ENCODE results near the gene SMAD9. TPM values are rescaled to one million over a fixed set of nuclear protein-coding genes. Genes with fewer than 3 reads are reported as not detected.

Gene SMAD9
- total RNA-seq, 2 experiments from 2014 or later: not detected

DNA sequence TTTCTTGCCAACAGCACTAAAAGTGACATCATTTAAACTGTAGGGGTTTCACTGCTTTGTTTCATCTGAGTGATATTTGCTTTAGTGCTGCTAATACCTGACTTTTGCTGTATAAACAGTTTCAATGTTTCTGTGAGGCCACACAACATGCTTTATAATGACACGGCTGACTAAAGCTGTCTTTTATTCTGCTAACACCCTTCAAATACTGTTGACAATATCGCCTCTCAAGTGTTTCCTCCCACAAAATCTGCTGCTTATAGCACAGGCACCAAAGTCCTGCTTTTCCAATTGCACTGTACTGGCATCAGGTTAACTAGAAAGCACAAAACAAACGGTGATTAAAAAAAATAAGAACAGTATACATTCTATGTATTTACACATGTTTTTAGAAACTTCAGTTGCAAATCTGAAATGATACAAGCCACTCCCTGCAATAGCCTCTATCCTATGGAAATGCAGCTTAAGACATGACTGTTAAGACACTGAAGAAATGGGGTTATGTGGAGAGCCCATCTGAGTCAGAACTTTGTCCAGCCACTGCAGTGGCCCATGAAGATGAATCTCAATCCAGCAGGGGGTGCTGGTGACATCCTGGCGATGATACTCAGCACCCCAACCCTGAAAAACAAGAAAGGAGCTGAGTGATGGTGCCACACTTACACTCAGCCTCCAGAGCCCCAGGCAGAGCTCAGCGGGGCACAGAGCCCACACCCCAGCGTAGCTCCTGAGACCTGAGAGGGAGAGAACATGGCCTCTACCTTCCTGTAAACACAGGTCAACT lies 71.6 kb downstream of the SMAD9 start:
- CTCF ChIA-PET: no interaction called here
- Histone ChIP-seq H3K4me3 (ENCODE audit: low read length) (no peak overlapping the region), H3K4me1 (ENCODE audit: insufficient read depth, low read length) (no peaks in the 10 kb centered on the region), H3K36me3 (ENCODE audit: insufficient read depth, low read length) (no peaks in the 10 kb centered on the region), H3K27me3 (ENCODE audit: control insufficient read depth in 1 of 2, insufficient read depth in 2 of 2, low read length in 2 of 2) (peaks cover 3 to 4% of the 10 kb centered on the region in 2 experiments), H3K27ac (ENCODE audit: low read depth in 1 of 2, low read length in 2 of 2) (no peak overlapping the region), H3K9me3 (ENCODE audit: control insufficient read depth in 1 of 2, insufficient read depth in 1 of 2, low read length in 2 of 2) (no peaks in the 10 kb centered on the region)
- no peaks in the 10 kb centered on the region for H3K36me3 Mint-ChIP-seq (ENCODE audit: low read depth)
- H3K4me1 Mint-ChIP-seq (ENCODE audit: low read depth): no peaks in the 10 kb centered on the region
- intact Hi-C loops (cut with DNase I, micrococcal nuclease): no loop called here
- no peak for ATAC-seq (ENCODE audit: poor library complexity)
- H3K9me3 Mint-ChIP-seq: no peaks in the 10 kb centered on the region
- POLR2A ChIA-PET: no interaction called here
- no peak overlapping the region for H3K4me3 Mint-ChIP-seq
- peaks cover 8% of the 10 kb centered on the region for H3K27me3 Mint-ChIP-seq
- DNase-seq: peak in 1 of 14 experiments; percentile 11
- TF ChIP-seq, protein P1, sequence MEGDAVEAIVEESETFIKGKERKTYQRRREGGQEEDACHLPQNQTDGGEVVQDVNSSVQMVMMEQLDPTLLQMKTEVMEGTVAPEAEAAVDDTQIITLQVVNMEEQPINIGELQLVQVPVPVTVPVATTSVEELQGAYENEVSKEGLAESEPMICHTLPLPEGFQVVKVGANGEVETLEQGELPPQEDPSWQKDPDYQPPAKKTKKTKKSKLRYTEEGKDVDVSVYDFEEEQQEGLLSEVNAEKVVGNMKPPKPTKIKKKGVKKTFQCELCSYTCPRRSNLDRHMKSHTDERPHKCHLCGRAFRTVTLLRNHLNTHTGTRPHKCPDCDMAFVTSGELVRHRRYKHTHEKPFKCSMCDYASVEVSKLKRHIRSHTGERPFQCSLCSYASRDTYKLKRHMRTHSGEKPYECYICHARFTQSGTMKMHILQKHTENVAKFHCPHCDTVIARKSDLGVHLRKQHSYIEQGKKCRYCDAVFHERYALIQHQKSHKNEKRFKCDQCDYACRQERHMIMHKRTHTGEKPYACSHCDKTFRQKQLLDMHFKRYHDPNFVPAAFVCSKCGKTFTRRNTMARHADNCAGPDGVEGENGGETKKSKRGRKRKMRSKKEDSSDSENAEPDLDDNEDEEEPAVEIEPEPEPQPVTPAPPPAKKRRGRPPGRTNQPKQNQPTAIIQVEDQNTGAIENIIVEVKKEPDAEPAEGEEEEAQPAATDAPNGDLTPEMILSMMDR (IDR thresholded peaks at IDR 0.05): no peak
- H3K27ac Mint-ChIP-seq: no peak overlapping the region

DNA sequence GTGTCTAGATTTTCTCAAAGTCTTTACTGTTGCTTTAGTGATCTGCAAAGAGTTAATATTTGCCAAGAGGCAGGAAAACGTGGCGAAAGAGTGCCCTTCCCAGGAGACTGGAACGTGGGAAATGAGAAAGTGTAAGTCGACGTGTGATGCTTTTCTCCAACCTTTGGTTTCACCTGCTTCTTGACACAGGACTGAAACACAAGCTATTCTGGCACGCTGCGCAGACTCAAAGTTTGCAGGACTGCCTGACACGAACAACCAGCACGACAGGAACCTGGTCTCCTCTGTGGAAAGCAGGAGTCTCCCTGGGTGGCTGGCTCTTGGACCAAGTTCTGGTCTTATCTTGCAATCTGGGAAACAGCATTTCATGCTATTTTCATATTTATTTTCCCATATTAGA lies 72.4 kb downstream of the SMAD9 start:
- TF ChIP-seq, protein P1 (IDR thresholded peaks at IDR 0.05): no peak
- no peaks in the 10 kb centered on the region for H3K4me1 Mint-ChIP-seq (ENCODE audit: low read depth)
- H3K4me3 Mint-ChIP-seq: no peak overlapping the region
- no peaks in the 10 kb centered on the region for H3K9me3 Mint-ChIP-seq
- H3K36me3 ChIP-seq (ENCODE audit: insufficient read depth, low read length): no peaks in the 10 kb centered on the region
- no peaks in the 10 kb centered on the region for H3K4me1 ChIP-seq (ENCODE audit: insufficient read depth, low read length)
- no peak overlapping the region for H3K27ac ChIP-seq (ENCODE audit: low read depth in 1 of 2, low read length in 2 of 2)
- no peaks in the 10 kb centered on the region for H3K9me3 ChIP-seq (ENCODE audit: control insufficient read depth in 1 of 2, insufficient read depth in 1 of 2, low read length in 2 of 2)
- no peak overlapping the region for H3K27ac Mint-ChIP-seq
- intact Hi-C loops (cut with DNase I, micrococcal nuclease): no loop called here
- H3K4me3 ChIP-seq (ENCODE audit: low read length): no peak overlapping the region
- DNase-seq: no peak
- ChIA-PET CTCF (no interaction called here), POLR2A (no interaction called here)
- no peaks in the 10 kb centered on the region for H3K36me3 Mint-ChIP-seq (ENCODE audit: low read depth)
- peaks cover 4% of the 10 kb centered on the region for H3K27me3 Mint-ChIP-seq
- H3K27me3 ChIP-seq (ENCODE audit: control insufficient read depth in 1 of 2, insufficient read depth in 2 of 2, low read length in 2 of 2): peaks cover 0 to 4% of the 10 kb centered on the region in 2 experiments
- ATAC-seq (ENCODE audit: poor library complexity): no peak

DNA sequence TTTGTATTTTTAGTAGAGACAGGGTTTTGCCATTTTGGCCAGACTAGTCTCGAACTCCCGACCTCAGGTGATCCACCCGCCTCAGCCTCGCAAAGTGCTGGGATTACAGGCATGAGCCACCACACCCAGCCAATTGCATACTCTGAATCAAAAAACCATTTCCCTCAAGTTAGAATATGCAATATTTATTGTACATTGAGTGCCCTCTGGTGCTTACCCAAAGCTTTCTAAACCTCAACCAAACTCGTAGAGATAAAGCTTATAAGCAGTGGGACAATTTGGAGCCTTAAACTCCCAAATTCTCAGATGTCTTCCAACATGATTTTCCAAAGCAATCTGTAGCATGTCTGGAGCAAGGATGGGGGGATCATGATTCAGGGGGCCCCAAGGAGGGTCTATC lies 78.6 kb downstream of the SMAD9 start:
- POLR2A ChIA-PET: no interaction called here
- no peak overlapping the region for H3K27ac ChIP-seq (ENCODE audit: low read depth in 1 of 2, low read length in 2 of 2)

More for the DNA sequence above, 78.6 kb downstream of the SMAD9 start:
- DNase-seq (no peak), ATAC-seq (ENCODE audit: poor library complexity) (no peak)
- no peaks in the 10 kb centered on the region for H3K4me1 Mint-ChIP-seq (ENCODE audit: low read depth)
- TF ChIP-seq, protein P1 (IDR thresholded peaks at IDR 0.05): no peak
- intact Hi-C loops (cut with DNase I, micrococcal nuclease): no loop called here
- CTCF ChIA-PET: interaction anchor here (1.4 kb wide), 1 partner anchor 26 kb away, joined by 4 read pairs; no protein-coding TSS in a partner anchor
- H3K36me3 Mint-ChIP-seq (ENCODE audit: low read depth): no peaks in the 10 kb centered on the region
- H3K9me3 Mint-ChIP-seq: no peaks in the 10 kb centered on the region
- H3K4me1 ChIP-seq (ENCODE audit: insufficient read depth, low read length): no peaks in the 10 kb centered on the region
- no peak overlapping the region for H3K27ac Mint-ChIP-seq
- no peaks in the 10 kb centered on the region for H3K27me3 Mint-ChIP-seq
- no peaks in the 10 kb centered on the region for H3K9me3 ChIP-seq (ENCODE audit: control insufficient read depth in 1 of 2, insufficient read depth in 1 of 2, low read length in 2 of 2)
- H3K4me3 ChIP-seq (ENCODE audit: low read length): no peak overlapping the region
- H3K4me3 Mint-ChIP-seq: no peak overlapping the region
- H3K27me3 ChIP-seq (ENCODE audit: control insufficient read depth in 1 of 2, insufficient read depth in 2 of 2, low read length in 2 of 2): no peaks in the 10 kb centered on the region
- H3K36me3 ChIP-seq (ENCODE audit: insufficient read depth, low read length): no peaks in the 10 kb centered on the region
